Measurements from ENCODE around the gene SLCO1B1.

DNA sequence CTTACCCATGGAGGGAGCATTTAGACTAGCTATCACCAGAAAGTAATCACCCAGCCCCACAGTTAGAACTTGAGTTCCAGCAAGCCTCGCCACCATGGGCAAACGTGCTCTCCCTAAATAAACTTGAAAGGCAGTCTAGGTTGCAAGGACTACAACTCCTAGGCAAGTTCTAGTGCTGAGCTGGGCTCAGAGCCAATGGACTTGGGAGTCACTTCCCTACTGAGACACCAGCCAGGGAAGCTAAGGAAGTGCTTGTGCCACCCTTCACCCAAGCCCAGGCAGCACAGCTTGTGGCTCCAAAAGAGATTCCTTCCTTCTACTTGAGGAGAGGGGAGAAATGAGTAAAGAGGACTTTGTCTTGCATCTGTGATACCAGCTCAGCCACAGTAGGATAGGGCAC is 145.8 kb downstream of the SLCO1B1 start:
- TF ChIP-seq, protein P1, sequence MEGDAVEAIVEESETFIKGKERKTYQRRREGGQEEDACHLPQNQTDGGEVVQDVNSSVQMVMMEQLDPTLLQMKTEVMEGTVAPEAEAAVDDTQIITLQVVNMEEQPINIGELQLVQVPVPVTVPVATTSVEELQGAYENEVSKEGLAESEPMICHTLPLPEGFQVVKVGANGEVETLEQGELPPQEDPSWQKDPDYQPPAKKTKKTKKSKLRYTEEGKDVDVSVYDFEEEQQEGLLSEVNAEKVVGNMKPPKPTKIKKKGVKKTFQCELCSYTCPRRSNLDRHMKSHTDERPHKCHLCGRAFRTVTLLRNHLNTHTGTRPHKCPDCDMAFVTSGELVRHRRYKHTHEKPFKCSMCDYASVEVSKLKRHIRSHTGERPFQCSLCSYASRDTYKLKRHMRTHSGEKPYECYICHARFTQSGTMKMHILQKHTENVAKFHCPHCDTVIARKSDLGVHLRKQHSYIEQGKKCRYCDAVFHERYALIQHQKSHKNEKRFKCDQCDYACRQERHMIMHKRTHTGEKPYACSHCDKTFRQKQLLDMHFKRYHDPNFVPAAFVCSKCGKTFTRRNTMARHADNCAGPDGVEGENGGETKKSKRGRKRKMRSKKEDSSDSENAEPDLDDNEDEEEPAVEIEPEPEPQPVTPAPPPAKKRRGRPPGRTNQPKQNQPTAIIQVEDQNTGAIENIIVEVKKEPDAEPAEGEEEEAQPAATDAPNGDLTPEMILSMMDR (IDR thresholded peaks at IDR 0.05; ENCODE audit: low read depth, low read length, missing input control) = no peak
- TF ChIP-seq, protein P2, sequence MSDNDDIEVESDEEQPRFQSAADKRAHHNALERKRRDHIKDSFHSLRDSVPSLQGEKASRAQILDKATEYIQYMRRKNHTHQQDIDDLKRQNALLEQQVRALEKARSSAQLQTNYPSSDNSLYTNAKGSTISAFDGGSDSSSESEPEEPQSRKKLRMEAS (IDR thresholded peaks at IDR 0.05) = no peak
- no peak for TF ChIP-seq TAF1 (conservative IDR thresholded peaks at IDR 0.05)
- no peak for TF ChIP-seq JUND (IDR thresholded peaks at IDR 0.05)
- TF ChIP-seq, protein P3, sequence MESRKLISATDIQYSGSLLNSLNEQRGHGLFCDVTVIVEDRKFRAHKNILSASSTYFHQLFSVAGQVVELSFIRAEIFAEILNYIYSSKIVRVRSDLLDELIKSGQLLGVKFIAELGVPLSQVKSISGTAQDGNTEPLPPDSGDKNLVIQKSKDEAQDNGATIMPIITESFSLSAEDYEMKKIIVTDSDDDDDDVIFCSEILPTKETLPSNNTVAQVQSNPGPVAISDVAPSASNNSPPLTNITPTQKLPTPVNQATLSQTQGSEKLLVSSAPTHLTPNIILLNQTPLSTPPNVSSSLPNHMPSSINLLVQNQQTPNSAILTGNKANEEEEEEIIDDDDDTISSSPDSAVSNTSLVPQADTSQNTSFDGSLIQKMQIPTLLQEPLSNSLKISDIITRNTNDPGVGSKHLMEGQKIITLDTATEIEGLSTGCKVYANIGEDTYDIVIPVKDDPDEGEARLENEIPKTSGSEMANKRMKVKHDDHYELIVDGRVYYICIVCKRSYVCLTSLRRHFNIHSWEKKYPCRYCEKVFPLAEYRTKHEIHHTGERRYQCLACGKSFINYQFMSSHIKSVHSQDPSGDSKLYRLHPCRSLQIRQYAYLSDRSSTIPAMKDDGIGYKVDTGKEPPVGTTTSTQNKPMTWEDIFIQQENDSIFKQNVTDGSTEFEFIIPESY (IDR thresholded peaks at IDR 0.05) = no peak
- no peak for TF ChIP-seq RAD21 (IDR thresholded peaks at IDR 0.05)
- no peak for TF ChIP-seq ATF3 (IDR thresholded peaks at IDR 0.05)
- no peak for TF ChIP-seq HNF4A (conservative IDR thresholded peaks at IDR 0.05)
- TF ChIP-seq FOXA1 (IDR thresholded peaks at IDR 0.05) = no peak
